Skeletal muscle tissue (tissue), 4 donors: ENCODE measurements around the gene PTPRN2. TPM values are rescaled to one million over a fixed set of nuclear protein-coding genes. Genes with fewer than 3 reads are reported as not detected.

Experiments used
- H3K27ac ChIP-seq: one replicate; pipeline ENCODE4 v1.7.0; 2013; ENCODE audit warnings: mild to moderate bottlenecking, low read depth, low read length, inconsistent platforms
- H3K27me3 ChIP-seq, 3 donors: one replicate each; pipeline ENCODE4 v1.7.0; 2013; ENCODE audit warnings: low read length in 3 of 3; ENCODE audit not compliant: control insufficient read depth in 3 of 3, insufficient read depth in 3 of 3
- H3K36me3 ChIP-seq, 3 donors: one replicate each; pipeline ENCODE4 v1.7.0; 2013; ENCODE audit warnings: low read length in 3 of 3; ENCODE audit not compliant: control insufficient read depth in 3 of 3, insufficient read depth in 3 of 3
- H3K4me1 ChIP-seq, 3 donors: one replicate each; pipeline ENCODE4 v1.7.0; 2013; ENCODE audit warnings: low read length in 3 of 3, mild to moderate bottlenecking in 3 of 3; ENCODE audit not compliant: control insufficient read depth in 3 of 3, insufficient read depth in 3 of 3
- H3K4me3 ChIP-seq, 3 donors: one replicate each; pipeline ENCODE4 v1.7.0; 2013; ENCODE audit warnings: low read length in 3 of 3
- H3K9ac ChIP-seq, 3 donors: one replicate each; pipeline ENCODE4 v1.7.0; 2013; ENCODE audit warnings: low read length in 3 of 3, mild to moderate bottlenecking in 3 of 3, moderate library complexity in 2 of 3, low read depth in 1 of 3
- H3K9me3 ChIP-seq, 3 donors: one replicate each; pipeline ENCODE4 v1.7.0; 2013; ENCODE audit warnings: low read length in 3 of 3; ENCODE audit not compliant: control insufficient read depth in 3 of 3
- total RNA-seq: library from RNA; depleted of rRNA; stranded (reverse); fragments of >200 nt; gene quantifications from one replicate; pipeline ENCODE4 v1.2.3, GENCODE V29; 2014
- donor health status: Osteomylitis.

PTPRN2 gene
- total RNA-seq, 1 donor from 2014 or later: 1.6 TPM

DNA sequence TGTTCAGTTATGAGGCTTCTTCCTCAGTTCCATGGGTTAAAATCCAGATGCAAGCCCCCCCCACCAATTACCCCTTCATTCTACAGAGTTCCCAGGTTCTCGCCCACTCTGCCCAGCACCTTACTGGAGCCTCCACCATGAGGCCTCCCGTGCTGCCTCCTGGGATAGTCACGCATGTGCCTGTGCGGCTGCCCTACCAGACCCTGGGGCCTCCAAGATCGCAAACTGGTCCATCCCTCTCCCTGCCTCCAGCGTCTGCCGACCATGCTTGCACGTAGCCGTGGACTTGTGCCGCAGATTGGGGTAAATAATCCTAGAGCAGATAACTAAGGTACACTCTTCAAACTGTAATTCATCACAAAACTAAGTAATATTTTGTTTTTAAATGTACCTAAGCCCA lies 611.2 kb downstream of the PTPRN2 start:
- Histone ChIP-seq H3K9ac (no peak overlapping the region), H3K27me3 (peaks cover 2 to 4% (median 4%) of the 10 kb centered on the region in 3 donors), H3K4me3 (no peak overlapping the region), H3K4me1 (no peaks in the 10 kb centered on the region), H3K9me3 (peaks cover 0 to 13% (median 5%) of the 10 kb centered on the region in 3 donors), H3K36me3 (no peaks in the 10 kb centered on the region), H3K27ac (no peak overlapping the region)

DNA sequence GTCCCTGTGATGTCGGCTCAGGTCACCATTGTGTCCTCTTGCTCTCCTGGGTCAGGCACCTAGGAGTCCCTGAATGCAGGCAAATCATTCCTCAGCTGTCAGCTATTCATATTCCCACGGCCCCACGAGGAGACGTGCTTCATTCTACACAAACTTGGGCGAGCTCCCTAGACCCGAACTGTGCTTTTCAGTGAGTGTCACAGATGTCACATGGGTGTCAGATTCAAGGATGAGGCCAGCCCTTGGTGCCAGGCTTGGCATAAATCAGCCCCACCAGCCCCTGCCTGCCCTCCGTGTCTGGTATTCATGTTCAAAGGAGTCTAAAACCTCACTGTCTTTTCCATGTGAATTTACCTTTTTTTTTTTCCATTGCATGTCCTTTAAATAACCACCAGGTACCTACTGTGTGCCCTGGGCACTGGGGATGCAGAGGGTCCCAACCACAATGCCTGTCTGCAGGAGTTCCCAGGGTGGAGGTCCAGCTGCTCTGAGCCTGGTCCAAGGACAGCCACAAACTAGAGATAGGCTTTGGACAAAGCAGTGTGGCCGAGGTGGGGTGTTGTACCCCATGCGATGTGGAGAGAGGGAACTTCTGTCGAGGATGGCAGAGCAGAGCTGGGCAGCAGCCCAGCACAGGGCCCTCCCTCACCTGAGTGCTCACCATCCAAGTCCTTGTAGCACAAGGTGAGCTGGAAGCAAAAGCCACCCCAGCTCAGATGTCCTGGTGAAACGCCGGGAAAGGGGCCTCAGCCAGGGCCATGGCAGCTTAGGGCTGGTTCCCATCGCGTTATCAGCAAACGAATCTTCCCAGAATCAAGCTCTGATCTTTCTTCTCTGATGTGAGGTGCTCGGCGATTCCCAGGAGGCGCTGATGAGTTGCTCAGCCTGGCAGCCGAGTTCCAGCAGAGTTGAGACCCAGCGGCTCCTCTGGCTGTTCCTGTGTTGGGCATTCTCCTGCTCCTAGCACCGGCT lies 611.9 kb downstream of the PTPRN2 start:
- Histone ChIP-seq H3K9me3 (peaks cover 0 to 13% (median 5%) of the 10 kb centered on the region in 3 donors), H3K4me1 (no peaks in the 10 kb centered on the region), H3K27ac (no peak overlapping the region), H3K9ac (no peak overlapping the region), H3K36me3 (no peaks in the 10 kb centered on the region), H3K27me3 (peaks cover 0 to under 1% (median under 1%) of the 10 kb centered on the region in 3 donors), H3K4me3 (no peak overlapping the region)

DNA sequence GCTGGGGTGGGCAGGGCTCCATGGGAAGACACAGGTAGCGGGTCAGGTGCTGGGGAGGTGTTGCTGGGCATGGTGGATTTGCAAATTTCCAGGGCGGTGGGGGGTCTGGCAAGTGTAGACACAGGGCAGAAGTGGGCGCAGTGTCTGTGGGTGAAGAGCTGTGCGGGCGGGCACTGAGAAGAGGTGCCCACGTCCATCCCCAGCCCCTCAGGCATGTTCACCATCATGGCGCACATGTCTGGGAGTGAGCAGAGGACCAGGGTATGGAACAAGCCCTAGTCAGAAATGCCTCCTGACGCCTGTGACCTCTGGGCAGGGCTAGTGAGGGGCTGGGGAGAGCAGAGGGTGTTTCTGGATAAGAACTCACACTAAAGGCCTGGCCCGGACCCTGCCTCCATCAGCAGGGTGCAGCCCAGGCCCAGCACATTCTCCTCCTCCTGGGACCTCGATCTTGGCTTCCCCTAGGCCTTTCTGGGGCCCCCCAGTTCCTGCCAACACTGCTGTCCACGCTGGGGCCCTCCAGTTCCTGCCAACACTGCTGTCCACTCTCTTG lies 612.9 kb downstream of the PTPRN2 start:
- Histone ChIP-seq H3K27me3 (no peaks in the 10 kb centered on the region), H3K4me1 (no peaks in the 10 kb centered on the region), H3K27ac (no peak overlapping the region), H3K4me3 (no peak overlapping the region), H3K9me3 (peaks cover 0 to 13% (median 5%) of the 10 kb centered on the region in 3 donors), H3K36me3 (no peaks in the 10 kb centered on the region), H3K9ac (no peak overlapping the region)

DNA sequence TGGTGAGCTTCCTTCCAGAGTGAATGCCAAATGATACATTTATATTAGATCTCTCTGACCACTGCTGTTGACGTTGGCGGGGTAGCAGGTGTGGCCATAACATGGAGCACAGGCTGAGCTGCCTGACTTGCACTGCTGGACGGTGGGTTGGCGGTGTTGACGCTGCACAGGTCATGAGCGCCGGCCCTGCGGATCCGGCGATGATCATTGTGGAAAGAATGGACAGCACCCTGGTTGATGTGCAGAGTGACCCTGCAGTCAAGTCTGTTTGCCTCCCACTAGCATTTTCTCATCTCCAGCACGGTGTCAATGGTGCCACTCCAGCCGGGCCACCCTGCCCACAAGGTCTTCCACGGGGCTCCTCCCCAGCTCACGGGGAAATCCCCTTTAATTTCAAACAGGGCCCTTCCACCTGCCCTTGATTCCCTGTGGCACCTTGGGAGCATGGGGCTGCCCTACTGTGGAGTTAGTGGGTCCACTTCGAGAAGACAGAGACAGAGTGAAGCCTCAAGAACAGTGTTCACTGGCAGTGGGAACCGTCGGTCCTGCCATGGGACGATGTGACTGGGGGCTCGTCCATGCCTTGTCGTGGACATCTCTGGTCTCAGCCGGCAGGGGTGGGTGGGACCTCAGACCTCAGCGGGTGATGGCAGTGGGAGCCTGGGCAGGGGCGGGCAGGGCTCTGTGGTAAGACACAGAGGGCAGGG lies 613.5 kb downstream of the PTPRN2 start:
- Histone ChIP-seq H3K9ac (no peak overlapping the region), H3K36me3 (no peaks in the 10 kb centered on the region), H3K4me3 (no peak overlapping the region), H3K4me1 (no peaks in the 10 kb centered on the region), H3K9me3 (peaks cover 0 to 13% (median 5%) of the 10 kb centered on the region in 3 donors), H3K27me3 (no peaks in the 10 kb centered on the region), H3K27ac (no peak overlapping the region)

DNA sequence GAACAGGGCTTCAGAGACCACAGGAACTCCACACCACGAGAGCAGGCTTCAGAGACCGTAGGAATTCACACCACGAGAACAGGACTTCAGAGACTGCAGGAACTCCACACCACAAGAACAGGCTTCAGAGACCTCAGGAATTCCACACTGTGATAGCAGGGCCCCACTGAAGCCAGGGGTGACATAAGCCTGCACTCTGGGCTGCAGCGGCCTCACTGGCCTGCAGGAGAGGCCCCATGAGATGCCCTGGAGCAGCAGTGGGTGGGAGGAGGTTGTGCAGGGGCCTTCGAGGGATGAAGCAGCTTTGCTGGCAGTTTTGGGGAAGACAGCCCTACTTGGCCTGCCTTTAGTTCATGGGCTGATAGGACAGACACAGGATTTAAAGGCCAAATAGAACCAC lies 614.7 kb downstream of the PTPRN2 start:
- no peak overlapping the region for H3K4me3 ChIP-seq
- peaks cover 0 to under 1% (median 0%) of the 10 kb centered on the region in 3 donors for H3K27me3 ChIP-seq
- H3K36me3 ChIP-seq: no peaks in the 10 kb centered on the region
- no peak overlapping the region for H3K9ac ChIP-seq
- peaks cover 0 to 13% (median 5%) of the 10 kb centered on the region in 3 donors for H3K9me3 ChIP-seq
- no peaks in the 10 kb centered on the region for H3K4me1 ChIP-seq
- no peak overlapping the region for H3K27ac ChIP-seq

DNA sequence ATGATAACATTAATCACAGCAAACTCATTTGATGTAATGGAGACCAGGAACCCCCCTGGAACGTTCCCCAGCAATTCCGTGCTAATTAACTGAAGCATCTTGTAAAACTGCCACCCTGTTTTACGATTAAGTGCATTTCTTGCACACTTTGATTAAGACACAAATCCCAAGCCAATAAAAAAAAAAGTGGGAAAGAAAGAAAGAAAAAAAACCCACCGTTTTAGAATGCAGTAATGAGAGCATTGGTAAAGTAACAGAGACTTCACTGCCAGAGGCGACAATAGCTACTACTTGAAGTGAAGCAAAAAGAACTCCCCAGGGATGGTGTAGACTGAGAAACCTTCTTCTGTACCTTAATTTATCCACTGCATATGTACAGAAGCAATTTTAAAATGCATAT lies 616.1 kb downstream of the PTPRN2 start:
- no peak overlapping the region for H3K27ac ChIP-seq
- no peak overlapping the region for H3K9ac ChIP-seq
- peaks cover 0 to 4% (median 0%) of the 10 kb centered on the region in 3 donors for H3K27me3 ChIP-seq
- H3K36me3 ChIP-seq: no peaks in the 10 kb centered on the region
- peaks cover 0 to 13% (median 5%) of the 10 kb centered on the region in 3 donors for H3K9me3 ChIP-seq
- no peaks in the 10 kb centered on the region for H3K4me1 ChIP-seq
- no peak overlapping the region for H3K4me3 ChIP-seq

DNA sequence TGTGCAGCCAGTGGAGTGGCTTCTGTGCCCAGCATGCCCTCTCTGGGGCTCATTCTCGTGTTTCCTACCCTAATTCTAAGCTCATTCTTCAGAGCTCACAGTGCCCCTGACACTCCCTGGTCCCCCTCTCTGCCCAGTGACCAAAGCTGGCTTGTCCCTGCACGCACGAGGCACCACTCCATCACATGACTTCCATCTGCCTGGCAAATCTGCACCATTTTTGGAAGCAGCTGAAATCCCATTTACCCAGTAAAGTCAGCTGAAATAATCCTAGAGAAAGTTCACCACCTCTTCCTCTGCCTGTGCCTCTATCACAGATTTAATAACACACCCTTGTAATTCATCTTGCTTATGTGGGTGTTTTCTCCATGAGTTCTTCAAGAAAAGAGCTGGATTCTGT lies 616.9 kb downstream of the PTPRN2 start:
- H3K4me1 ChIP-seq: no peaks in the 10 kb centered on the region
- H3K9ac ChIP-seq: no peak overlapping the region
- H3K27ac ChIP-seq: no peak overlapping the region
- no peaks in the 10 kb centered on the region for H3K36me3 ChIP-seq
- no peak overlapping the region for H3K4me3 ChIP-seq
- peaks cover 0 to 4% (median 0%) of the 10 kb centered on the region in 3 donors for H3K27me3 ChIP-seq
- peaks cover 0 to 11% (median 5%) of the 10 kb centered on the region in 3 donors for H3K9me3 ChIP-seq

DNA sequence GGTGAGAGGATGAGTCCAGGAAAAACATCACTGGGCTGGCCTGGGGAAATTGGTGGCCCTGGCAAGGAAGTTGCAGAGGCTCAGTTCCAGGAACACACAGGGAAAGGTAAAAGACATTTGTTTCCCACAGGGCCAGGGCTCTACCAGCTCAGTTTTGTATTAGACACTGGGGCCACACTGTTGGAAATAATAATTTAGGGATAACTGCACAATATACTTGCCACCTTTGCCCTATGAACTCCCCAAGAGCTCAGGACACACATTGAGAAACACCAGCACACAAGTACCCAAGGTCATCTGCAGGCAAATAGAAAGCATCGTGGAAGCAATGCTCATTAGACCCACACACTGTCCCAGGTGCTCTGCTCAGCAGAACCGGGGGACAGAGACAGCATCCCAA lies 617.6 kb downstream of the PTPRN2 start:
- no peak overlapping the region for H3K27ac ChIP-seq
- H3K36me3 ChIP-seq: no peaks in the 10 kb centered on the region
- H3K4me1 ChIP-seq: no peaks in the 10 kb centered on the region
- peaks cover 0 to 4% (median 0%) of the 10 kb centered on the region in 3 donors for H3K27me3 ChIP-seq
- no peak overlapping the region for H3K9ac ChIP-seq
- peaks cover 0 to 6% (median 5%) of the 10 kb centered on the region in 3 donors for H3K9me3 ChIP-seq
- no peak overlapping the region for H3K4me3 ChIP-seq

DNA sequence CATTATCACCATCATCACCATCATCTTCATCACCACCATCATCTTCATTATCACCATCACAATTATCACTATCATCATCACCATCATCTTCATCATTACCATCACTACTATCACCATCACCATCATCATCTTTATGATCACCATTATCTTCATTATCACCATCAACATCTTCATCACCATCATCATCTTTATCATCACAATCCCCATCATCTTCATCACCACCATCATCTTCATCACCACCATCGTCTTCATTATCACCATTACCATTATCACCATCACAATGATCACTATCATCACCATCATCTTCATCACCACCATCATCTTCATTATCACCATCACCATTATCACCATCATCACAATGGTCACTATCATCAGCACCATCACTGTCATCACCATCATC lies 621.1 kb downstream of the PTPRN2 start:
- Histone ChIP-seq H3K36me3 (no peaks in the 10 kb centered on the region), H3K9me3 (no peaks in the 10 kb centered on the region), H3K27me3 (peaks cover 0 to 14% (median 0%) of the 10 kb centered on the region in 3 donors), H3K27ac (no peak overlapping the region), H3K9ac (no peak overlapping the region), H3K4me3 (no peak overlapping the region), H3K4me1 (no peaks in the 10 kb centered on the region)
